GM21526 (cell line): Measurements from ENCODE around the gene IPPK.
"Not testable (repeated sequence)": the region's sequence is repeated elsewhere in the genome, so short reads cannot be mapped to it uniquely, and the experiment has no call there.

Source experiments
- ATAC-seq: cut with Tn5 transposase; IDR thresholded peaks from one replicate; pipeline ENCODE4 v1.9.1; 2021; ENCODE audit warnings: moderate library complexity; ENCODE audit not compliant: unreplicated experiment, low FRiP score

Gene IPPK

GRCh38 chr9:92639791-92640271 lies 30.1 kb downstream of the IPPK start:
- no peak for ATAC-seq

DNA sequence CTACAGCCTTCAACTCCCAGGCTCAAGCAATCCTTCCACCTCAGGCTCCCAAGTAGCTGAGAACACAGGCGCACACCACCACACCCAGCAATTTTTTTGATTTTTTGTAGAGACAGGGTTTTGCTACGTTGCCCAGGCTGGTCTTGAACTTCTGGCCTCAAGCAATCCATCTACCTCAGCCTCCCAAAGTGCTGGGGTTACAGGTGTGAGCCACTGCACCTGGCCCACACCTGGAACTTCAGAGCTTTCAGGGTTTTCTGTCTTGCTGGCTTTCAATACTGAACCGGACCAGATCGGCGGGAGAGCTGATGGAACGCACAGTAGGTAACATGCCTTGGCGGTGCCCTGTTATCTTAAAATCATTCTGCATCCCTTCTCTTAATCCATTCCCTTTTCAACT lies 30.8 kb downstream of the IPPK start:
- ATAC-seq, result no peak

DNA sequence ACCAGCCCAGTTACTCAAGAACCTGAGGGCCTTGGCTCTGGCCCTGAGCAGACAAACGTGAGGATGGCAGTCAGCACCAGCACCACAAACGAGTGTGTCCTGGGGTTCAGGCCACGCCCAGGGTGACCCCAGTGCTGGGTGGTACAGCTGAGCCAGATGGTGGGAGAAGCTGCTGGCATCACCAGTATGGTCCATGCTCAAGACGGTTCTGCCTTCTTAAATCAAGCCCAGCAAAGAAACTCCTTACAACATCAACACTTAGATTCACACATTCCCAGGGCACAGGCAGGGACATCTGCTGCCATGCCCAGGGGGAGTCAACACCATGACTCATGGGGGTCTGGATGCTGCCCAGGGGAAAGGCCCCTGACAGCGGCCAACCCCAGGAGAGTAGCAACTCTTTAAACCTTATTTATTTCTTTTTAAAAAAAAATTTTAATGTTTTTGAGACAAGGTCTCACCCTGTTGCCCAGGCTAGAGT lies 31.3 kb downstream of the IPPK start:
- ATAC-seq, result no peak

- ATAC-seq, result no peak
These were observed 31.9 kb downstream of the IPPK start for GRCh38 chr9:92637886-92638620.

DNA sequence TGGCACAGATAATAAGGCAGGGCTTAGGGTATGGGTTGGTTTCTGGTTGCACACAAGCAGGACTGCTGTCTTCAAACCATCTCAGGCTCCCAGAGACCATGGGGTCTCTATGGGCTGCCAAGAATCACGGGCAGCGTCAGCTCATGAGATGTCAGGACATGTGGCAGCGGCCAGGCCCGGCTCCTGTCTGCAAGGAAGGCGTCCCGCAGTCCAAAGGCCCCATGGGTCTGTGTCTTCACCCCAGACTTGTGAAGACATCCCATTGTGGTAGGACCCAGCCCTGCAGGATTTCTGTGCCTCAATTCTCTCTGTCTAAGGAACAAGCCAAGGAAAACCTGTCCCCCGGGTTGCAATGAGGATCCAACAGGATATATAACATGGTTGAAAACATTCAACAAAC lies 32.6 kb downstream of the IPPK start:
- no peak for ATAC-seq

- ATAC-seq, result no peak
These were observed 33.3 kb downstream of the IPPK start for GRCh38 chr9:92636627-92637026.

DNA sequence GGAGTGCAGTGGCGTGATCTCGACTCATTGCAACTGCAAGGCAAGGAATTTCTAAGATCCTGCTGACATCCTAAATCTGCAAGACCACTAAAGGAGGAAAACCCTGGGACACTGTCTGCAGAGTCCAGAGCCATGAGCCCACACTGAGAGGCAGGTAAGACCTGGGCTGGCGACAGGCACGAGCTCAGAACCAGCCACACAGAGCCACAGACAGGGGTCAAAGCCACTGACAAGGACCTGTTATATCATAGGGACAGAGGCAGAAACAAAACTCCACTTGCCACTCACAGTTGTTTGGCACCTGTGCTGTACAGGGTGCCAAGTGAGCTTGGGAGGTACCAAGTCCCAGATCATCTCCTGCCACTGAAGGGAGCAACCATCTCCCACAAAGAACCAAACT lies 34.2 kb downstream of the IPPK start:
- ATAC-seq, result no peak

GRCh38 chr9:92634712-92635605 lies 35.0 kb downstream of the IPPK start:
- ATAC-seq, result no peak

GRCh38 chr9:92633614-92634278 lies 36.2 kb downstream of the IPPK start:
- ATAC-seq, result no peak

GRCh38 chr9:92632641-92633040 lies 37.3 kb downstream of the IPPK start:
- no peak for ATAC-seq

DNA sequence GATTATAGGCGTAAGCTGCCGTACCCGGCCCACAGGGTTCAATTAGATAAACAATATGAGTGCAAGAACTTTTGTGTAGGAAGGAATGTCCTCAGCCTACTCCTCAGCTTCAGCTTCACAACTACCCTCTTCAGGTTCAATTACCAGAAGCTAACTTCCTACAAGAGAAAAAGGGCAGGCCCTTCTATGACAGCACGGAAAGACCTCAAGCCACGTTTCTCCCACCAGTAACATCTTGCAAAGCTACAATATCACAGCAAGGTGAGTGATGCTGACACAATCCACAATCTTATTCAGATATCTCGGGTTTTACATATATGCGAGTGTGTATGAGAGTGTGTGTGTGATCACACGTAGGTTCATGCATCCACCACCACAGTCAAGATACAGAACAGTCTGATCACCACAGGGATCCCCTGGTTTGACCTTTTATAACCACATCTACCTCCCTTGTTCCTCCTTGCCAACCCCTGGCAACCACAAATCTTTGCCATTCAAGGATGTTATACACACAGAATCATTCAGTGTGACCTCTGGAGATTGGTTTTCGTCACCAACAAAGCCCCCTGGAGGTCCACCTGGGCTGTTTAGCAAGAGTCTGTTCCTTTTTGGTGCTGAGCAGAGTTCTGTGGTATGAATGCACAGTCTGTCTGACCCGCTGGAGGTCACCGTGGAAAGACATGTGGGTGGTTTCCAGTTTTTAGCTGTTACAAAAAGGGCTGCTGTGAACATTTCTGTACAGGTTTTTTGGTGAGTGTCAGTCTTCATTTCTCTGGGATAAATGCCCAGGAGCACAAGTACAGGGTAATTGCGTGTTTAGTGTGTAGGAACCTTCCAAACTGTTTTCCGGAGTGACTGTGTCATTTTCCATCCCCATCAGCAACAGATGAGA lies 38.2 kb downstream of the IPPK start:
- ATAC-seq, result no peak

GRCh38 chr9:92627651-92628050 lies 42.3 kb downstream of the IPPK start:
- ATAC-seq, result no peak

DNA sequence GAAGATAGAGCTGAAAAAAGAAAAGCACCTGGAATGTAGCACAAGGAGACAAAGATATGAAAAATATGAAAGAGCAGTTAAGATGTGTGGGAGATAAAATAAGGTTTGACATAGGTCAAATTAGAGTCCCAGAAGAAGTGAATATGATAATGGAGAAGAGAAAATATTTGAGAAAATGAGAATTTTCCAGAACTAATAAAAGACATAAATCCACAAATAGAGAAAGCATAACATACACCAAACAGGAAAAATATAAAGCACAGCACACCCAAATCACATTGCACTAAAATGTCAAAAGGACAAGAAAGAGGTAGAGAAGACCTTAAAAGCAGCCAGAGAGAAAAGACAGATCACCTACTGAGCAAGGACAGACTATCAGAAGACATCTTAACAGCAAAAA lies 43.4 kb downstream of the IPPK start:
- no peak for ATAC-seq

GRCh38 chr9:92623936-92624335 lies 46.0 kb downstream of the IPPK start:
- ATAC-seq, result not testable (repeated sequence)

DNA sequence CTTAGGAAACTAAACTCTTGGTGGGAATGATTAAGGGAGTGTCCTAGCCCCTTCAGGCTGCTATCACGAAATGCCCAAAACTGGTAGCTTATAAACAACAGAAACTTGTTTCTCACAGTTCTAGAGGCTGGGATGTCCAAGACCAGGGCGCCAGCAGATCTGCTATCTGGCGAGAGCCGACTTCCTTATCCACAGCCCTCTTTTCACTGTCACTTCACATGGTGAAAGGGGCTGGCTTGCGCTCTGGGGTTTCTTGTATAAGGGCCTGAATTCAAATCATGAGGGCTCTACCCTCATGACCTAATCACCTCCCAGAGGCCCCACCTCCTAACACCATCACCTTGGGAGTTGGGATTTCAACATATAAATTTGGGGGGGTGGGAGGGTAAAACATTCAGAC lies 49.1 kb downstream of the IPPK start:
- ATAC-seq, result no peak

DNA sequence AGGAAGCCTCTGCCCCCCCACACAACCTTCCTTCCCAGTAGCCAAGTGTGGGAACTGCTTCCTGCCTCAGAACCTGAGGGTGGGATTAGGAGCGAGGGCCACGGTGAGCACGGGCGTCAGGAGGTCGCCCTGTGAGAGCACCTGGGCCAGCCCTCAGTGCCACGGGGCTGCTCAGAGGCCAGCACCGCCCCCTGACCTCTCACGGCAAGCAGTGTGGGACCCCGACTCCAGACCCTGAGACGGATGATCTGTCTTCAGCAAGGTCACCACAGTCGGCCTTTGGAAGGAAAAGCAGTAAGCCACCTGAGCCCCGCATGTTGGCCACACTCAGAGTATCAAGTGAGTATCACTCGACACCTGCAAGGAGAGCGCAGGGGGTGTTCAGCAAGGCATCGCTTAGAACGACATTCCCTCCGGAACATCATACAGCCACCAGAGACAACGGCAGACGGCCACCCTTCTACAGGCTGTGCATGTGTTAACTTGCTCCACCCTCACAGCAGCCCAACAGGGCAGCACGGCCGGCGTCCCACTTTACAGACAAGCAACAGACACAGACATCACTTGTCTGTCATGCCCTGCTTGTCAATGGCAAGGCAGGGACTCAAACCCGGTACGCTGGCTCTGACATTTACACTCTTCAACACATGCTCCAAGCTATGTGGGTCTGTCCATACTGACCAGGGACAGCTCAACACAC lies 50.2 kb downstream of the IPPK start:
- no peak for ATAC-seq

DNA sequence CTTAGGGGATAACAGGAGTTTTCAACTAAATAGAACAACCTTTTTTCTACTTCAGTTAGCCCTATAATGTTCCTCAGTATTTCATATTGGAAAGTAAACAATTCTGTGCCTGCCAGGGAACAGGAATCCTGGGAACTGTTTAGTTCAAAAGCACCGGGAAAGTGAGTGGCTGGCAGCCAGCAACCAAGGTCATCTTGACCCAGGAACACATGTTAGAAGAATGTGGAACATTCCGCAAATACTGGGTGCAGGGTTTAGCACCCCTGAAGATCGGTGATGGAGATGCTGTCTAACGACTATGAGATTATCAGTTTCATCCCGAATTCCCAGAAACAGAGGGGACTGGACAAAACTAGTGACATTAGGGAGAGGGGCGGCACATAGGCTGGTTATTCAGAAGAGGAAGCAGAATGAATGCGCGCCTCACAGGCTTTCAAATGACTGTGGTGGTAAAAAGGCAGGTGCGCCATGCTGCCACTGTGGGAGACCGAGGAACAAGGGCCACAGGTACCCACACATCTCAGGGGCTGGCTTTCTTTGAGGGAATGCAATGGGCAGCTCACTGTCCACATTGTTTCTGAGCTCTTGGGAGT lies 51.2 kb downstream of the IPPK start:
- ATAC-seq, result no peak

GRCh38 chr9:92617951-92618510 lies 51.9 kb downstream of the IPPK start:
- no peak for ATAC-seq
